ENCODE measurements around the gene FLT3LG.
"Not testable (repeated sequence)": the region's sequence is repeated elsewhere in the genome, so short reads cannot be mapped to it uniquely, and the experiment has no call there.

- TF ChIP-seq CTCF (IDR thresholded peaks at IDR 0.05); POLR2AphosphoS5 (IDR thresholded peaks at IDR 0.05; ENCODE audit: insufficient read depth in 1 of 2, low read depth in 1 of 2): not testable (repeated sequence)
Observed at GRCh38 chr19:49473501-49473867, 531 bp upstream of the FLT3LG start.

All from vagina (tissue), 2 donors.